Trophoblast cell (in vitro differentiated cells and primary cell): ENCODE measurements around the gene ADAMTS14.

Experiments
- DNase-seq, 2 donors: peaks; one replicate each; pipeline ENCODE4 v3.0.0-alpha.2; 2016
- H2AFZ ChIP-seq: 2 replicates; pipeline ENCODE4 v1.6.1; 2013; ENCODE audit warnings: low read length, moderate library complexity, mild to moderate bottlenecking; ENCODE audit not compliant: insufficient read depth, poor library complexity
- H2AK5ac ChIP-seq: 2 replicates; pipeline ENCODE4 v1.6.1; 2013; ENCODE audit warnings: mild to moderate bottlenecking, low read length
- H2BK120ac ChIP-seq: 2 replicates; pipeline ENCODE4 v1.6.1; 2013; ENCODE audit warnings: low read length, mild to moderate bottlenecking, moderate library complexity; ENCODE audit not compliant: insufficient read depth, poor library complexity
- H2BK12ac ChIP-seq: 2 replicates; pipeline ENCODE4 v1.6.1; 2013; ENCODE audit warnings: mild to moderate bottlenecking, low read length, moderate library complexity
- H2BK5ac ChIP-seq: 2 replicates; pipeline ENCODE4 v1.6.1; 2013; ENCODE audit warnings: low read length, low read depth, moderate library complexity, mild to moderate bottlenecking; ENCODE audit not compliant: poor library complexity
- H3K14ac ChIP-seq: 2 replicates; pipeline ENCODE4 v1.6.1; 2013; ENCODE audit warnings: mild to moderate bottlenecking, low read length
- H3K18ac ChIP-seq: 2 replicates; pipeline ENCODE4 v1.6.1; 2013; ENCODE audit warnings: mild to moderate bottlenecking, low read length
- H3K23ac ChIP-seq: 2 replicates; pipeline ENCODE4 v1.6.1; 2013; ENCODE audit warnings: low read length
- H3K27ac ChIP-seq: 2 replicates; pipeline ENCODE4 v1.5.1; 2013; ENCODE audit warnings: low read depth, mild to moderate bottlenecking, inconsistent platforms, low read length, moderate library complexity
- H3K27me3 ChIP-seq: 2 replicates; pipeline ENCODE4 v1.6.1; 2013; ENCODE audit warnings: inconsistent platforms, mild to moderate bottlenecking, low read length, moderate library complexity; ENCODE audit not compliant: insufficient read depth
- H3K36me3 ChIP-seq, 2 experiments: 1 replicate in 1 of 2; 2 replicates in 1 of 2; pipeline ENCODE4 v1.6.1; 2013; ENCODE audit warnings: low read length in 2 of 2, mild to moderate bottlenecking in 2 of 2, moderate library complexity in 1 of 2; ENCODE audit not compliant: insufficient read depth in 2 of 2, control insufficient read depth in 1 of 2
- H3K4ac ChIP-seq: 2 replicates; pipeline ENCODE4 v1.6.1; 2013; ENCODE audit warnings: low read depth, mild to moderate bottlenecking, low read length, moderate library complexity
- H3K4me1 ChIP-seq, 2 experiments: 1 replicate in 1 of 2; 2 replicates in 1 of 2; pipeline ENCODE4 v1.6.1; 2013; ENCODE audit warnings: low read length in 2 of 2, mild to moderate bottlenecking in 2 of 2, moderate library complexity in 1 of 2; ENCODE audit not compliant: insufficient read depth in 2 of 2, control insufficient read depth in 1 of 2
- H3K4me2 ChIP-seq: 2 replicates; pipeline ENCODE4 v1.6.1; 2013; ENCODE audit warnings: inconsistent platforms, mild to moderate bottlenecking, low read length, moderate library complexity
- H3K4me3 ChIP-seq: 2 replicates; pipeline ENCODE4 v1.5.1; 2013; ENCODE audit warnings: mild to moderate bottlenecking, low read depth, low read length, inconsistent platforms
- H3K79me1 ChIP-seq: one replicate; pipeline ENCODE4 v1.6.1; 2013; ENCODE audit warnings: low read length
- H3K79me2 ChIP-seq: 2 replicates; pipeline ENCODE4 v1.6.1; 2013; ENCODE audit warnings: low read length, mild to moderate bottlenecking; ENCODE audit not compliant: control insufficient read depth, insufficient read depth, poor library complexity
- H3K9ac ChIP-seq: 2 replicates; pipeline ENCODE4 v1.6.1; 2013; ENCODE audit warnings: mild to moderate bottlenecking, low read length
- H3K9me3 ChIP-seq: 2 replicates; pipeline ENCODE4 v1.6.1; 2013; ENCODE audit warnings: low read depth, mild to moderate bottlenecking, control low read depth, inconsistent platforms, low read length; ENCODE audit not compliant: insufficient read depth
- H4K12ac ChIP-seq: 2 replicates; pipeline ENCODE4 v1.6.1; 2013; ENCODE audit warnings: low read depth, mild to moderate bottlenecking, low read length, moderate library complexity
- H4K8ac ChIP-seq: 2 replicates; pipeline ENCODE4 v1.6.1; 2013; ENCODE audit warnings: low read depth, mild to moderate bottlenecking, low read length, moderate library complexity
- H4K91ac ChIP-seq: one replicate; pipeline ENCODE4 v1.6.1; 2013; ENCODE audit warnings: low read depth, mild to moderate bottlenecking, low read length, moderate library complexity
- WGBS: extraction: QIAGEN DNeasy Blood & Tissue Kit; methylation state at CpG from one replicate; pipeline ENCODE4 v1.1.7; 2013; ENCODE audit warnings: missing lambda C conversion rate; ENCODE audit not compliant: insufficient read length, insufficient coverage; ENCODE audit errors: extremely low coverage; 5-methylcytosine and 5-hydroxymethylcytosine counted together

ADAMTS14 gene

GRCh38 chr10:70751991-70752390 lies 79.7 kb downstream of the ADAMTS14 start:
- no peak overlapping the region for H2AK5ac ChIP-seq
- no peak overlapping the region for H3K4ac ChIP-seq
- no peaks in the 10 kb centered on the region for H3K9me3 ChIP-seq
- no peak overlapping the region for H3K14ac ChIP-seq
- no CpG with 5 or more reads among the region's 14 CpGs for WGBS
- H3K4me1 ChIP-seq: peaks cover 3 to 7% of the 10 kb centered on the region in 2 experiments
- H3K79me2 ChIP-seq: no peaks in the 10 kb centered on the region
- no peak overlapping the region for H3K9ac ChIP-seq
- DNase-seq: no peak
- H3K27me3 ChIP-seq: no peaks in the 10 kb centered on the region
- no peak overlapping the region for H2AFZ ChIP-seq
- no peak overlapping the region for H2BK12ac ChIP-seq
- no peak overlapping the region for H2BK5ac ChIP-seq
- H4K12ac ChIP-seq: no peak overlapping the region
- H3K4me2 ChIP-seq: no peak overlapping the region
- no peak overlapping the region for H3K23ac ChIP-seq
- H3K27ac ChIP-seq: no peak overlapping the region
- H4K91ac ChIP-seq: no peak overlapping the region
- H3K79me1 ChIP-seq: no peaks in the 10 kb centered on the region
- H3K36me3 ChIP-seq: no peaks in the 10 kb centered on the region
- no peak overlapping the region for H2BK120ac ChIP-seq
- H4K8ac ChIP-seq: no peak overlapping the region
- H3K18ac ChIP-seq: no peak overlapping the region
- H3K4me3 ChIP-seq: no peak overlapping the region

GRCh38 chr10:70752571-70752970 lies 80.3 kb downstream of the ADAMTS14 start:
- no peak overlapping the region for H3K23ac ChIP-seq
- no peak overlapping the region for H4K91ac ChIP-seq
- H3K27me3 ChIP-seq: no peaks in the 10 kb centered on the region
- H3K36me3 ChIP-seq: no peaks in the 10 kb centered on the region
- no peak overlapping the region for H4K12ac ChIP-seq
- no peak for DNase-seq
- no peak overlapping the region for H3K14ac ChIP-seq
- H3K79me1 ChIP-seq: no peaks in the 10 kb centered on the region
- WGBS: no CpG with 5 or more reads among the region's 7 CpGs
- H3K9me3 ChIP-seq: no peaks in the 10 kb centered on the region
- H2AFZ ChIP-seq: no peak overlapping the region
- H3K4me1 ChIP-seq: peaks cover 3 to 9% of the 10 kb centered on the region in 2 experiments
- H3K79me2 ChIP-seq: no peaks in the 10 kb centered on the region
- no peak overlapping the region for H4K8ac ChIP-seq
- no peak overlapping the region for H2AK5ac ChIP-seq
- no peak overlapping the region for H3K4me3 ChIP-seq
- H3K4ac ChIP-seq: no peak overlapping the region
- H3K9ac ChIP-seq: no peak overlapping the region
- no peak overlapping the region for H2BK120ac ChIP-seq
- no peak overlapping the region for H3K18ac ChIP-seq
- H3K4me2 ChIP-seq: no peak overlapping the region
- no peak overlapping the region for H3K27ac ChIP-seq
- no peak overlapping the region for H2BK5ac ChIP-seq
- H2BK12ac ChIP-seq: no peak overlapping the region

GRCh38 chr10:70753026-70753663 lies 80.8 kb downstream of the ADAMTS14 start:
- Histone ChIP-seq H3K4ac (no peak overlapping the region), H3K79me1 (no peaks in the 10 kb centered on the region), H4K91ac (no peak overlapping the region), H2AFZ (no peak overlapping the region), H3K9me3 (peaks cover 1% of the 10 kb centered on the region), H2BK12ac (no peak overlapping the region), H3K36me3 (no peaks in the 10 kb centered on the region), H3K18ac (no peak overlapping the region), H3K27me3 (no peaks in the 10 kb centered on the region), H3K27ac (no peak overlapping the region), H3K4me2 (no peak overlapping the region), H3K14ac (no peak overlapping the region), H3K9ac (no peak overlapping the region), H2AK5ac (no peak overlapping the region), H3K79me2 (no peaks in the 10 kb centered on the region), H4K12ac (no peak overlapping the region), H3K4me1 (peaks cover 3 to 9% of the 10 kb centered on the region in 2 experiments), H3K4me3 (no peak overlapping the region), H2BK120ac (no peak overlapping the region), H4K8ac (no peak overlapping the region), H3K23ac (no peak overlapping the region), H2BK5ac (no peak overlapping the region)
- DNase-seq: no peak
- WGBS: no CpG with 5 or more reads among the region's 10 CpGs

- H3K79me1 ChIP-seq: no peaks in the 10 kb centered on the region
- no peak overlapping the region for H3K4me3 ChIP-seq
- H3K27ac ChIP-seq: no peak overlapping the region
- H4K91ac ChIP-seq: no peak overlapping the region
- H2BK5ac ChIP-seq: no peak overlapping the region
- no peak overlapping the region for H2BK12ac ChIP-seq
- DNase-seq: no peak
- no peak overlapping the region for H3K14ac ChIP-seq
- peaks cover 3 to 9% of the 10 kb centered on the region in 2 experiments for H3K4me1 ChIP-seq
- H2BK120ac ChIP-seq: no peak overlapping the region
- H4K8ac ChIP-seq: no peak overlapping the region
- H3K18ac ChIP-seq: no peak overlapping the region
- no peak overlapping the region for H4K12ac ChIP-seq
- H3K36me3 ChIP-seq: no peaks in the 10 kb centered on the region
- H3K23ac ChIP-seq: no peak overlapping the region
- H2AFZ ChIP-seq: no peak overlapping the region
- no peak overlapping the region for H2AK5ac ChIP-seq
- no peak overlapping the region for H3K9ac ChIP-seq
- H3K9me3 ChIP-seq: peaks cover 1% of the 10 kb centered on the region
- H3K79me2 ChIP-seq: no peaks in the 10 kb centered on the region
- WGBS: no CpG with 5 or more reads among the region's 15 CpGs
- no peaks in the 10 kb centered on the region for H3K27me3 ChIP-seq
- no peak overlapping the region for H3K4ac ChIP-seq
- H3K4me2 ChIP-seq: no peak overlapping the region
Measured at GRCh38 chr10:70753841-70754621, 81.7 kb downstream of the ADAMTS14 start.
